Lower leg skin (tissue), 4 donors: ENCODE measurements around the gene HDAC9. TPM values are rescaled to one million over a fixed set of nuclear protein-coding genes. Genes with fewer than 3 reads are reported as not detected.

Source experiments
- DNase-seq, 2 donors: peaks; one replicate each; pipeline ENCODE4 v3.0.0-alpha.2; 2019; ENCODE audit warnings: low spot score in 2 of 2
- H3K4me3 ChIP-seq: fragments of 200-600 bp; sonication (generic); 2 replicates; pipeline ENCODE4 v1.5.1; 2017; ENCODE audit warnings: mild to moderate bottlenecking, low read depth; ENCODE audit not compliant: poor library complexity, severe bottlenecking
- POLR2A ChIP-seq, 2 donors: fragments of 450-650 bp; IDR thresholded peaks; one replicate each; pipeline ENCODE4 v1.6.1; 2016 to 2017; ENCODE audit warnings: antibody characterized with exemption in 2 of 2, mild to moderate bottlenecking in 1 of 2, moderate library complexity in 1 of 2
- WGBS, 2 donors: methylation state at CpG; one replicate each; pipeline ENCODE4 v1.1.5; 2018; 5-methylcytosine and 5-hydroxymethylcytosine counted together
- intact Hi-C: fragments of 100-400 bp; cut with DNase I; formaldehyde crosslinking; loops from one replicate; pipeline ENCODE4 v1.15.0; 2023; ENCODE audit warnings: low total_unique reads
- total RNA-seq, 4 donors: library from RNA; depleted of rRNA; stranded (reverse); fragments of >200 nt; gene quantifications; one replicate each; pipeline ENCODE4 v1.1.0, GENCODE V29; 2016
- TF ChIP-seq, protein P1 (sequence below), 3 donors: fragments of 450-650 bp; IDR thresholded peaks; one replicate each; pipeline ENCODE4 v1.5.1; 2016; ENCODE audit warnings: antibody characterized with exemption in 3 of 3, mild to moderate bottlenecking in 3 of 3, moderate library complexity in 2 of 3

The HDAC9 gene
- total RNA-seq, 4 donors from 2014 or later: 3.1 to 5.5 (median 4.7) TPM

DNA sequence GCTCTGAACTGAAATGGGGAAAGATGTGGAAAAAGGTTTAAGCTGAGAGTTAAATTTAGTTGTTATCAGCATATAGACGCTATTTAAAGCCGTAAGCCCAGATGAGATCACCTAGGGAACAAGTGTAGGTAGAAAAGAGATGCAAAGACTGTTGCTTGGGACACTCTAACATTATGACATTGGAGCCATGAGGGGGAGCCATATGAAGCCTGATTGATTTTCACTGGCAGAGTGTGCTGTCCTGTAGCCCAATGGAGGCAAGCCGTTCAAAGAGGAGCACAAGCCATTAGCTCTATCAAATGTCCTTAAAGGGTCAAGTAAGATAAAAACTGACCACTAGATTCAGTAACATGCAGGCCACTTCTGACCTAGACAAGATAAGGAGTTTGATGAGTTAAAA lies 398.6 kb downstream of the HDAC9 start:
- 85 to 92% methylated on average over 3 of the region's 3 CpGs for WGBS, 2 donors
- no peak for TF ChIP-seq POLR2A (IDR thresholded peaks at IDR 0.05)
- TF ChIP-seq, protein P1, sequence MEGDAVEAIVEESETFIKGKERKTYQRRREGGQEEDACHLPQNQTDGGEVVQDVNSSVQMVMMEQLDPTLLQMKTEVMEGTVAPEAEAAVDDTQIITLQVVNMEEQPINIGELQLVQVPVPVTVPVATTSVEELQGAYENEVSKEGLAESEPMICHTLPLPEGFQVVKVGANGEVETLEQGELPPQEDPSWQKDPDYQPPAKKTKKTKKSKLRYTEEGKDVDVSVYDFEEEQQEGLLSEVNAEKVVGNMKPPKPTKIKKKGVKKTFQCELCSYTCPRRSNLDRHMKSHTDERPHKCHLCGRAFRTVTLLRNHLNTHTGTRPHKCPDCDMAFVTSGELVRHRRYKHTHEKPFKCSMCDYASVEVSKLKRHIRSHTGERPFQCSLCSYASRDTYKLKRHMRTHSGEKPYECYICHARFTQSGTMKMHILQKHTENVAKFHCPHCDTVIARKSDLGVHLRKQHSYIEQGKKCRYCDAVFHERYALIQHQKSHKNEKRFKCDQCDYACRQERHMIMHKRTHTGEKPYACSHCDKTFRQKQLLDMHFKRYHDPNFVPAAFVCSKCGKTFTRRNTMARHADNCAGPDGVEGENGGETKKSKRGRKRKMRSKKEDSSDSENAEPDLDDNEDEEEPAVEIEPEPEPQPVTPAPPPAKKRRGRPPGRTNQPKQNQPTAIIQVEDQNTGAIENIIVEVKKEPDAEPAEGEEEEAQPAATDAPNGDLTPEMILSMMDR (IDR thresholded peaks at IDR 0.05): no peak
- intact Hi-C loops: no loop called here
- no peak for DNase-seq
- no peak overlapping the region for H3K4me3 ChIP-seq

DNA sequence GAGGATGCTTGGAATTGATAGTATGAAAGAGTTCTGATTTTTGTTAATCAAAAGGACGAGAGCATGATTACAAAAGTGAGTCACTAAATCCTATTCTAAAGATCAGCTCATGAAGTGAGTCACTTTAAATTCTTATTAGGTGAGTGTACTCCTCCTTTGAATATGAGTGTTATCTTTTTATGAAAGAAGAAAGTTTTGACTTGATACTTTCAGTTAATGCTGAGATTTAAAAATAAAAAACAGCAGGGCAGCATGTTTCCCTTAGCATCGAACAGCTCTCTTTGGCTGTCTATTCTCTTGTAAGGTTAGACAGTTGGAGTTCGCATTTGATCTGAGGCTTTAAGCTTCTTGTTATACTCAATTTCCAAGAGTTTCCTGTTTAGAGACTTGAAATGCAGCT lies 399.9 kb downstream of the HDAC9 start:
- DNase-seq: no peak
- TF ChIP-seq POLR2A (IDR thresholded peaks at IDR 0.05): no peak
- TF ChIP-seq, protein P1 (IDR thresholded peaks at IDR 0.05): no peak
- H3K4me3 ChIP-seq: no peak overlapping the region
- intact Hi-C loops: no loop called here
- WGBS, 2 donors: 36 to 40% methylated on average over 3 of the region's 3 CpGs

DNA sequence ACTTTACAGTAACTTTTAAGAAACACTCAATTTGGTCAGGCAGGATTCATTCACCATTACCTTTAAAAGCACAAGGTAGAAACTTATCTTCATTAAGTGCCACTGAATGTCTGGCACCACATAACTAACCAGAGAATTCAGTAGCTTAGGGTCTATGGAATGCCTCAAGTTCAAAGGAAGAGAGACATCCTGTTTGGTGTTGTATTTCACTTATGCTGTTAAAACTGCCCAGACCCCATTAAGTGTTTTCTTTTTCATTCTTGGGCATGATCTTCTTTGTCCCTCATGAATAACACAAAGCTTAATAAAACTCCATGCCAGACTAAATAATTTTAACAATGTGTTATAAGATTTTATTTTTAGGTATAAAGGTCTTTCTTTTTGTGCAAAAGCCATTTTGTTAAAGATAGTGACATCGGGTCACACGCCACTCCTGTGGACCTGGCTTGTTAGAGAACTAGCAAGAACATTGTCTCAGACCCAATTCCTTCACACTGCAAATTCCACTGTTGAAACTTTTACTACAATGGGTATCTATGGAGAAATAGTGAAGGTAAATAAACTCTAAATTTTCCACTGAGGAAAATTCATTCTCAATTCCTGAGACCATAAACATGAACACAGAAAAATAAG lies 400.9 kb downstream of the HDAC9 start:
- TF ChIP-seq, protein P1 (IDR thresholded peaks at IDR 0.05): no peak
- TF ChIP-seq POLR2A (IDR thresholded peaks at IDR 0.05): no peak
- DNase-seq: no peak
- WGBS, 2 donors: 75 to 88% methylated on average over 2 of the region's 2 CpGs
- intact Hi-C loops: no loop called here
- no peak overlapping the region for H3K4me3 ChIP-seq

DNA sequence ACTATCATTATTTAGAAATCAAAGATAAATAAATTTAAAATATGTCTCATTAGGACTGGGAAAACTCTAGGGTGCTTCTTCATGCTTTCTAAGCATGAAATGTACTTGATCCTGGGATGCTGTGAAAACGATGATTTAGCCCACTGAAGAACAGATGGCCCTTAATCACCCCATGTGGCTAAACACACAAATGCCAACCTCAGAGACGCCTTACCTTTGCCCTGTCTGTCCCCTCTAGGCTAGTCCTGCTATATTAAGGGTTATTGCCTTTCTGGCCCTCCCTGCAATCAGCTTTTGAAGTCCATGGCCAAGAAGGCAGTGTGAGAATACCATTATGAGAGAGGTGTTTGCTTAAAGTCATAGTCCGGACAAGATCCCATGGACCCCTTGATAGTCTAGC lies 404.7 kb downstream of the HDAC9 start:
- H3K4me3 ChIP-seq: no peak overlapping the region
- no peak for TF ChIP-seq POLR2A (IDR thresholded peaks at IDR 0.05)
- TF ChIP-seq, protein P1 (IDR thresholded peaks at IDR 0.05): no peak
- WGBS, 2 donors: 79 to 84% methylated on average over 3 of the region's 3 CpGs
- intact Hi-C loops: no loop called here
- no peak for DNase-seq

DNA sequence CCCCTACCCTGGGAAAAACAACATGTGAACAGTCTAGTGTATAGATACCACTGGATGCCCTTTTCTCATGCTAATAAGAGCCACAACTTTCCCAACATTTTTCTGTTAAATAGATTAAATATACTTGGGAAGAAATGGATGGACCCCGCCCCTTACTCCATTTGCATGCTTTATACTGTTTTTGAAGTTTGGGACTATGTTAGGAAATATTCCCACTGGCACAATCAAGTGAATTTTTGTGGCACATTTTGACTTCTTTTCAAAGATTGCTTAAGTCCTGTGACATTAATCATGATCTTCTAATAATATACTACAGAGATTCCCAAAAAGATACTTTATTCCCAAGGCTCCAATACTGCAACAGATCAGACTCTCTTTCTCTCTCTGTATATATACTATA lies 405.3 kb downstream of the HDAC9 start:
- no peak for DNase-seq
- WGBS, 2 donors: 25 to 76% methylated on average over 1 of the region's 1 CpG
- intact Hi-C loops: no loop called here
- TF ChIP-seq POLR2A (IDR thresholded peaks at IDR 0.05): no peak
- TF ChIP-seq, protein P1 (IDR thresholded peaks at IDR 0.05): no peak
- no peak overlapping the region for H3K4me3 ChIP-seq

DNA sequence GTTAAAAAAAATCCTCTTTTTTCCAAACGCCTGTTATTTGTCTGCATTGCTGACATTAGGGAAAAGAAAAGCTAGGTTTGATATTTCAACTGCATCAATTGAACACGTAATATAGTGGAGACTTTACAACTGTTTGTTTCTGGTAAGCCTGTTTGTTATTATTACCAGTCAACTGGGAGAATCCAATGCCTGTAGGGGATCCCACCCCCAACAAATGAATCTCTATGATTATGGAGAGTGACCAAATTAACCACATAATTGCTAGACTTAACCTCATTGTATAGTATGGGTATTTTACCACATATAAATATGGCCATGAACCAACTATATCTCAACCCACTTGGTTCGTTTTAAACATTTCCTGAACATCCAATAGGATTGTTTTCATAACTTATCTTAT lies 405.8 kb downstream of the HDAC9 start:
- H3K4me3 ChIP-seq: no peak overlapping the region
- TF ChIP-seq, protein P1 (IDR thresholded peaks at IDR 0.05): no peak
- TF ChIP-seq POLR2A (IDR thresholded peaks at IDR 0.05): no peak
- no peak for DNase-seq
- intact Hi-C loops: no loop called here
- 48 to 55% methylated on average over 3 of the region's 3 CpGs for WGBS, 2 donors
